ENCODE measurements around the gene CDC25A.

CDC25A gene

GRCh38 chr3:48194446-48195071, 6.3 kb upstream of the CDC25A start:
- DNase-seq = no peak

GRCh38 chr3:48190911-48191310, 2.7 kb upstream of the CDC25A start:
- no peak for DNase-seq

GRCh38 chr3:48189321-48189720, 1.1 kb upstream of the CDC25A start:
- no peak for DNase-seq

GRCh38 chr3:48187579-48188265, 495 bp downstream of the CDC25A start:
- no peak for DNase-seq

GRCh38 chr3:48187301-48187578, 977 bp downstream of the CDC25A start:
- DNase-seq = no peak

- no peak for DNase-seq
Measured at GRCh38 chr3:48186631-48187300, 1.5 kb downstream of the CDC25A start.

- no peak for DNase-seq
Measured at GRCh38 chr3:48185129-48185528, 3.1 kb downstream of the CDC25A start.

GRCh38 chr3:48184299-48184698, 3.9 kb downstream of the CDC25A start:
- DNase-seq = no peak

- DNase-seq = no peak
Measured at GRCh38 chr3:48180531-48181253, 7.5 kb downstream of the CDC25A start.

GRCh38 chr3:48180021-48180420, 8.2 kb downstream of the CDC25A start:
- DNase-seq = no peak

- DNase-seq = no peak
Measured at GRCh38 chr3:48178072-48178471, 10.1 kb downstream of the CDC25A start.

GRCh38 chr3:48157950-48158376, 30.3 kb downstream of the CDC25A start:
- no peak for DNase-seq

- DNase-seq = no peak
Measured at GRCh38 chr3:48157202-48157840, 30.9 kb downstream of the CDC25A start.

GRCh38 chr3:48156163-48156562, 32.1 kb downstream of the CDC25A start:
- DNase-seq = no peak

GRCh38 chr3:48155122-48155521, 33.1 kb downstream of the CDC25A start:
- DNase-seq = no peak

GRCh38 chr3:48151807-48152427, 36.3 kb downstream of the CDC25A start:
- no peak for DNase-seq

- no peak for DNase-seq
Measured at GRCh38 chr3:48151058-48151806, 37.0 kb downstream of the CDC25A start.

GRCh38 chr3:48143992-48144391, 44.2 kb downstream of the CDC25A start:
- DNase-seq = no peak

GRCh38 chr3:48143567-48143966, 44.6 kb downstream of the CDC25A start:
- DNase-seq = no peak

- no peak for DNase-seq
Measured at GRCh38 chr3:48142316-48142870, 45.8 kb downstream of the CDC25A start.

GRCh38 chr3:48141604-48142137, 46.5 kb downstream of the CDC25A start:
- no peak for DNase-seq

Measured in cortex of kidney (tissue), 1 donor.